ENCODE results near the gene DCHS1. TPM values are rescaled to one million over a fixed set of nuclear protein-coding genes. Genes with fewer than 3 reads are reported as not detected.

DCHS1 gene
- total and polyA plus RNA-seq, 10 of the 15 experiments (the other 5 are each of a cell fraction or from before 2014, with no cell fraction given) = 0.02 to 0.64 (median 0.18) TPM; not detected in 1

- no peak for TF ChIP-seq ZNF217 (IDR thresholded peaks at IDR 0.05)
- TF ChIP-seq PKNOX1 (IDR thresholded peaks at IDR 0.05) = peak; percentile 66
- TF ChIP-seq MLLT1 (IDR thresholded peaks at IDR 0.05) = peak; percentile 89
- no peak for TF ChIP-seq YBX1 (IDR thresholded peaks at IDR 0.05)
- TF ChIP-seq KDM1A (IDR thresholded peaks at IDR 0.05; ENCODE audit: borderline replicate concordance) = no peak
- no peak for TF ChIP-seq NRF1 (conservative IDR thresholded peaks at IDR 0.05; ENCODE audit: low read depth, low read length)
- TF ChIP-seq RCOR1 (conservative IDR thresholded peaks at IDR 0.05; ENCODE audit: low read depth, low read length) = no peak
- TF ChIP-seq DPF2 (IDR thresholded peaks at IDR 0.05) = peak; percentile 92
- peak; percentile 87 for TF ChIP-seq ELK1 (IDR thresholded peaks at IDR 0.05; ENCODE audit: low read depth, low read length)
- TF ChIP-seq ATF7 (IDR thresholded peaks at IDR 0.05; ENCODE audit: low read depth) = peak; percentile 93
- peak in 1 of 2 experiments; percentile 33; a peak in 1 of 4 replicates for TF ChIP-seq ETV6 (conservative IDR thresholded peaks at IDR 0.05 in 1 of 2, IDR thresholded peaks at IDR 0.05 in 1 of 2; ENCODE audit: borderline replicate concordance in 1 of 2, low read depth in 1 of 2)
- no peak for TF ChIP-seq RBBP5 (conservative IDR thresholded peaks at IDR 0.05)
- no peak for TF ChIP-seq ZBTB33 (IDR thresholded peaks at IDR 0.05)
- TF ChIP-seq JUND (IDR thresholded peaks at IDR 0.05; ENCODE audit: low read depth, low read length) = 0 out of 2 replicates have a peak, but pooled peaks have one; percentile 63
- no peak for TF ChIP-seq USF2 (IDR thresholded peaks at IDR 0.05; ENCODE audit: borderline replicate concordance, low read depth, low read length)
- peak; percentile 78 for TF ChIP-seq ZNF687 (IDR thresholded peaks at IDR 0.05)
- no peak for TF ChIP-seq STAT1 (conservative IDR thresholded peaks at IDR 0.05)
These were observed 43.2 kb downstream of the DCHS1 start, which contains the start of gene TAF10 (continued) for GRCh38 chr11:6612213-6613041.

All from GM12878 (cell line).